NOMO-1 treated with dmso at 0.1 percent for 144 hours (cell line): ENCODE measurements around the gene POM121C.
"Not testable (repeated sequence)": the region's sequence is repeated elsewhere in the genome, so short reads cannot be mapped to it uniquely, and the experiment has no call there.

Source experiments
- DNase-seq: peaks from one replicate; lab custom pipeline; 2025; ENCODE audit not compliant: unreplicated experiment; lab: John Stamatoyannopoulos, UW

POM121C gene

GRCh38 chr7:75397865-75398264, 88.2 kb downstream of the POM121C start:
- DNase-seq = not testable (repeated sequence)

- not testable (repeated sequence) for DNase-seq
These were observed 90.8 kb downstream of the POM121C start, which contains the start of gene TRIM73 for GRCh38 chr7:75395329-75395728. TSS of gene TRIM73 (plus strand) at chr7:75395629. CDS start at chr7:75398934, 3,305 bp downstream.

- not testable (repeated sequence) for DNase-seq
These were observed 92.9 kb downstream of the POM121C start for GRCh38 chr7:75393194-75393593.

- not testable (repeated sequence) for DNase-seq
These were observed 111.4 kb downstream of the POM121C start for GRCh38 chr7:75374519-75375317.

- not testable (repeated sequence) for DNase-seq
These were observed 112.0 kb downstream of the POM121C start for GRCh38 chr7:75374144-75374518.

GRCh38 chr7:75367313-75367712, 118.8 kb downstream of the POM121C start:
- DNase-seq = not testable (repeated sequence)
